ENCODE data around the gene CFAP92. TPM values are rescaled to one million over a fixed set of nuclear protein-coding genes. Genes with fewer than 3 reads are reported as not detected.

CFAP92 gene
- total and polyA plus RNA-seq, 4 donors = 1.2 to 4.9 (median 2.7) TPM

DNA sequence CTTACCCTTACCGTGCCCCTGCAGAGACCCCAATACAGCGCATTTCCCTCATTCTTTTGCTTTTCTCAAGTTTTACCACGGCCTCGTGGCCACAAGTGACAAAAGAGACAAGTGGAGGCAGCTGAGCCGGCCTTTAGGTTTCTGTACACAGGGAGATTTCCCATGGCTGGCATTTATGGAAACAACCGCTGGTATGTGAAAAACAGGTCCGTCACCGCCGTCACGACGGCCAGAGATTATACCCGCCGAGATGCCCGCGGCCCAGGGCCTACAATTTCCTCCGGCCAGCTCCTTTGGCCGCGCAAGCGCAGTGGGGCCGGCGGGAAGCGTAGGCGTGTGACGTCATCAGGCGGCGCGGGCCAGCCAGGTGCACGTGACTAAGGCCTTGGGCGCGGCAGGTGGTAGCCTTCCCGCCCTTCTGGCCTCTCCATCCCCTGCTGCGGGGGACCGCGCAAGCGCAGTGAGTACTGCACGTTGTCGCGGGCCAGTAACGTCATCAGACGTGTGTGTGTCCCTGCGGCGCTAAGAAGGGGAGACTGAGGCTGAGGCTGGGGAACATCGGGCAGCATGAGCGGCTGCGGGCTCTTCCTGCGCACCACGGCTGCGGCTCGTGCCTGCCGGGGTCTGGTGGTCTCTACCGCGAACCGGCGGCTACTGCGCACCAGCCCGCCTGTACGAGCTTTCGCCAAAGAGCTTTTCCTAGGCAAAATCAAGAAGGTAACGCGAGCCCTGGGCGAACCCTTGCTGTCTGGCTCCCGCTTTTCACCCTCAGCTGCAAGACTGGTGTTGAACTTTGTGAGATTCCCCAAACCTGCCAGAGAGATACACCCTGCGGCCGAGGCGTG lies 114.5 kb downstream of the CFAP92 start, which contains the start of gene ACAD9:
Gene ACAD9 (plus strand): TSS at position 496 of the 845 bp plus-strand sequence. CDS start 72 bp downstream, at position 568.
- Histone ChIP-seq H3K4me3 (peak within 1 kb of the TSS; percentile 72), H3K4me1 (ENCODE audit: control insufficient read depth in 5 of 5, insufficient read depth in 5 of 5, low read length in 5 of 5) (peaks cover 0 to 28% (median 7%) of the 10 kb centered on the region in 5 donors), H3K9me3 (ENCODE audit: control insufficient read depth in 4 of 4, insufficient read depth in 3 of 4, low read length in 3 of 4) (no peaks in the 10 kb centered on the region), H3K27me3 (ENCODE audit: control insufficient read depth in 3 of 3, insufficient read depth in 3 of 3, low read length in 2 of 3) (no peaks in the 10 kb centered on the region), H3K9ac (ENCODE audit: insufficient read depth in 1 of 2, low read length in 2 of 2) (peak within 1 kb of the TSS; percentile 90 to 98), H3K36me3 (ENCODE audit: control insufficient read depth in 4 of 4, insufficient read depth in 4 of 4, low read length in 4 of 4) (peaks cover 0 to 4% (median 1%) of the 10 kb centered on the region in 4 donors), H3K27ac (ENCODE audit: low read depth in 1 of 2, low read length in 1 of 2) (peak within 1 kb of the TSS; percentile 95 to 99)
- TF ChIP-seq CTCF (IDR thresholded peaks at IDR 0.05; ENCODE audit: control extremely low read depth, extremely low read depth) = no peak
- ATAC-seq (ENCODE audit: insufficient read depth, low FRiP score) (peak; percentile 92), DNase-seq (peak; percentile 99)
- 0% methylated on average over 65 of the region's 65 CpGs for WGBS, 2 donors

- ATAC-seq (ENCODE audit: insufficient read depth, low FRiP score) = peak; percentile 56
- peak in 2 of 3 donors; percentile 18 to 60 for DNase-seq
- 0 to 1% methylated on average over 14 of the region's 14 CpGs for WGBS, 2 donors
Observed at GRCh38 chr3:128878556-128879124, 115.2 kb downstream of the CFAP92 start.

DNA sequence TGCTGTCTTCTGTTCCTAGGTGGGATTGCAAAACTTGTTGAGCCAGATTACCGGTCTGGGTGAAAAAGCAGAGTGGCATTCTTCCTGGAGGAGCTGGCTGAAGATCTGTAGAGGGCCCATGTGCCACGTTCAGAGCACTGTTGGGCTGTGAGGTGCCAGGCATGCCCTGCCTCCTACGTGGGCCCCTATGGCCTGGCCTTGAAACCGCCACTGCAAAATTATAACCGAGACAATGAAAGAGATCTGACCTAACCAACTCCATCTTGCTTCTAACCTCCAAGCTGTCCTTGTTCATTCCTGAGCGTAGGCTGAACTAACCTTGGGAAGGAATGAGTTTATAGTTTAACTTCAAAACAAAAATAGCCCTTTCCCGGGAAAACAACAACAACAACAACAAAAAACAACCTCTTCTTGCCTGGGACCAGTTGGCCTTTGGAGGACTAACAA lies 115.8 kb downstream of the CFAP92 start:
- DNase-seq (no peak), ATAC-seq (ENCODE audit: insufficient read depth, low FRiP score) (no peak)
- no peak overlapping the region for H3K4me3 ChIP-seq
- peak overlapping the region; percentile 95 to 99 for H3K27ac ChIP-seq (ENCODE audit: low read depth in 1 of 2, low read length in 1 of 2)
- no peaks in the 10 kb centered on the region for H3K9me3 ChIP-seq (ENCODE audit: control insufficient read depth in 4 of 4, insufficient read depth in 3 of 4, low read length in 3 of 4)
- no peak for TF ChIP-seq CTCF (IDR thresholded peaks at IDR 0.05; ENCODE audit: control extremely low read depth, extremely low read depth)
- peak overlapping the region; percentile 83 to 98 for H3K9ac ChIP-seq (ENCODE audit: insufficient read depth in 1 of 2, low read length in 2 of 2)
- H3K4me1 ChIP-seq (ENCODE audit: control insufficient read depth in 5 of 5, insufficient read depth in 5 of 5, low read length in 5 of 5) = peaks cover 0 to 28% (median 7%) of the 10 kb centered on the region in 5 donors
- peaks cover 0 to 4% (median 1%) of the 10 kb centered on the region in 4 donors for H3K36me3 ChIP-seq (ENCODE audit: control insufficient read depth in 4 of 4, insufficient read depth in 4 of 4, low read length in 4 of 4)
- 64 to 75% methylated on average over 7 of the region's 7 CpGs for WGBS, 2 donors
- H3K27me3 ChIP-seq (ENCODE audit: control insufficient read depth in 3 of 3, insufficient read depth in 3 of 3, low read length in 2 of 3) = no peaks in the 10 kb centered on the region

More at GRCh38 chr3:128878556-128879124, 115.2 kb downstream of the CFAP92 start:
- Histone ChIP-seq H3K9me3 (ENCODE audit: control insufficient read depth in 4 of 4, insufficient read depth in 3 of 4, low read length in 3 of 4) (no peaks in the 10 kb centered on the region), H3K27ac (ENCODE audit: low read depth in 1 of 2, low read length in 1 of 2) (peak overlapping the region; percentile 95 to 99), H3K4me1 (ENCODE audit: control insufficient read depth in 5 of 5, insufficient read depth in 5 of 5, low read length in 5 of 5) (peaks cover 0 to 28% (median 7%) of the 10 kb centered on the region in 5 donors), H3K4me3 (peak overlapping the region; percentile 62), H3K36me3 (ENCODE audit: control insufficient read depth in 4 of 4, insufficient read depth in 4 of 4, low read length in 4 of 4) (peaks cover 0 to 4% (median 1%) of the 10 kb centered on the region in 4 donors), H3K9ac (ENCODE audit: insufficient read depth in 1 of 2, low read length in 2 of 2) (peak overlapping the region; percentile 83 to 98), H3K27me3 (ENCODE audit: control insufficient read depth in 3 of 3, insufficient read depth in 3 of 3, low read length in 2 of 3) (no peaks in the 10 kb centered on the region)
- no peak for TF ChIP-seq CTCF (IDR thresholded peaks at IDR 0.05; ENCODE audit: control extremely low read depth, extremely low read depth)

All from lung (tissue), 12 donors.